HG03103 (cell line): ENCODE data around the gene SLC37A2.
"Not testable (repeated sequence)": the region's sequence is repeated elsewhere in the genome, so short reads cannot be mapped to it uniquely, and the experiment has no call there.

Experiments used
- ATAC-seq: cut with Tn5 transposase; IDR thresholded peaks from one replicate; pipeline ENCODE4 v1.9.1; 2021; ENCODE audit warnings: low read depth; ENCODE audit not compliant: unreplicated experiment

SLC37A2 gene

GRCh38 chr11:125082611-125083311 lies 19.7 kb downstream of the SLC37A2 start:
- no peak for ATAC-seq

GRCh38 chr11:125083312-125084056 lies 20.4 kb downstream of the SLC37A2 start:
- ATAC-seq = no peak

GRCh38 chr11:125084057-125084416 lies 20.9 kb downstream of the SLC37A2 start:
- no peak for ATAC-seq

- no peak for ATAC-seq
These were observed 21.7 kb downstream of the SLC37A2 start for GRCh38 chr11:125084761-125085231.

- ATAC-seq = no peak
These were observed 22.4 kb downstream of the SLC37A2 start for GRCh38 chr11:125085301-125086081.

- no peak for ATAC-seq
These were observed 23.7 kb downstream of the SLC37A2 start for GRCh38 chr11:125086633-125087296.

- no peak for ATAC-seq
These were observed 25.0 kb downstream of the SLC37A2 start for GRCh38 chr11:125088123-125088522.

GRCh38 chr11:125088576-125089455 lies 25.7 kb downstream of the SLC37A2 start:
- ATAC-seq = no peak

GRCh38 chr11:125089481-125089880 lies 26.4 kb downstream of the SLC37A2 start:
- not testable (repeated sequence) for ATAC-seq

GRCh38 chr11:125090151-125090550 lies 27.0 kb downstream of the SLC37A2 start:
- not testable (repeated sequence) for ATAC-seq

GRCh38 chr11:125090816-125091215 lies 27.7 kb downstream of the SLC37A2 start:
- ATAC-seq = no peak

GRCh38 chr11:125091247-125091876 lies 28.3 kb downstream of the SLC37A2 start:
- ATAC-seq = no peak

GRCh38 chr11:125091877-125092664 lies 29.0 kb downstream of the SLC37A2 start:
- no peak for ATAC-seq

- no peak for ATAC-seq
These were observed 29.6 kb downstream of the SLC37A2 start for GRCh38 chr11:125092669-125093068.

- ATAC-seq = no peak
These were observed 30.4 kb downstream of the SLC37A2 start for GRCh38 chr11:125093502-125093901.

GRCh38 chr11:125094731-125095130 lies 31.6 kb downstream of the SLC37A2 start:
- no peak for ATAC-seq

GRCh38 chr11:125100136-125100535 lies 37.0 kb downstream of the SLC37A2 start:
- no peak for ATAC-seq

- no peak for ATAC-seq
These were observed 38.5 kb downstream of the SLC37A2 start for GRCh38 chr11:125101596-125101995.
